ENCODE results near the gene VPS54.

DNA sequence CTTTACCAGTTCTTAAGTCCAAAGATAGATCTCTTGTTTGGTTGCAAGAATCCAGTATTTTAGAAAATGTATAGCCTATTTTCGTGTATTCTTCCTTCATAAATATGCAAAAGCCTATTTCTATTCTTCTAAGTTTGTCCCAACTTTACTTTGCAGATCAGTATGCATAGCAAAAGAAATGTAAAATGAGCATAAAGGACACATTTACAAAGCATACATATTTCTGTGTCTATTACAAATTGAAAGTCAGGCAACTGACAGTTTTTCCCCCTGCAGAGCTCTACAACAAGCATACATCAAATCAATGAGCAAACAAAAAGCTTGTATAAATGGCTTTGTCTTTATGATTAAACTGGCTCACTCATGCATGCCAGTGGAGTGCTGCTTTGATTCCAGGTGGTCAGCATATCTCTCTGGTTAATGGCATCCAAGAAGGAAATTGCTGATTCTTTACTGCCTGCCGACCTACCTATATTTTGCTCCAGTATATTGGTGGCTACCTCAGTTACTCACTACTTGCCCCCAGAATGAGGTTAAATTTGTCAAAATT, 10.0 kb upstream of the VPS54 start:
- TF ChIP-seq POLR2A (IDR thresholded peaks at IDR 0.05; ENCODE audit: low read length): no peak
- TF ChIP-seq GATA1 (IDR thresholded peaks at IDR 0.05; ENCODE audit: low read depth, low read length): no peak

Data from erythroblast (primary cell).